Left renal cortex interstitium (tissue), 4 donors: ENCODE data around the gene PRR5L. TPM values are rescaled to one million over a fixed set of nuclear protein-coding genes. Genes with fewer than 3 reads are reported as not detected.

Source experiments
- DNase-seq, 4 donors: peaks; one replicate each; pipeline ENCODE4 v3.0.0-alpha.2; 2013; ENCODE audit warnings: low read depth in 4 of 4, low spot score in 2 of 4, missing footprints in 1 of 4
- polyA plus RNA-seq, 4 donors: library from polyadenylated mRNA; unstranded; fragments of 120-200 nt; gene quantifications; one replicate each; pipeline ENCODE4 v1.2.1, GENCODE V29; 2013; ENCODE audit not compliant: insufficient read length in 4 of 4

The PRR5L gene
- polyA plus RNA-seq, 4 donors = 16.0 to 24.4 (median 16.5) TPM

- DNase-seq = no peak
These were observed 58.3 kb downstream of the PRR5L start for GRCh38 chr11:36354221-36355003.

GRCh38 chr11:36356201-36356600, 60.1 kb downstream of the PRR5L start:
- DNase-seq = no peak

- DNase-seq = no peak
These were observed 61.7 kb downstream of the PRR5L start for GRCh38 chr11:36357831-36358230.

- DNase-seq = no peak
These were observed 62.3 kb downstream of the PRR5L start for GRCh38 chr11:36358436-36358835.

- no peak for DNase-seq
These were observed 64.2 kb downstream of the PRR5L start for GRCh38 chr11:36360318-36360717.

- DNase-seq = no peak
These were observed 64.8 kb downstream of the PRR5L start for GRCh38 chr11:36360826-36361415.

- DNase-seq = no peak
These were observed 65.4 kb downstream of the PRR5L start for GRCh38 chr11:36361472-36361871.

GRCh38 chr11:36361901-36362391, 65.9 kb downstream of the PRR5L start:
- no peak for DNase-seq

GRCh38 chr11:36362902-36363301, 66.8 kb downstream of the PRR5L start:
- no peak for DNase-seq

GRCh38 chr11:36363361-36364268, 67.5 kb downstream of the PRR5L start:
- no peak for DNase-seq

- DNase-seq = no peak
These were observed 68.7 kb downstream of the PRR5L start for GRCh38 chr11:36364551-36365325.

- no peak for DNase-seq
These were observed 69.8 kb downstream of the PRR5L start for GRCh38 chr11:36365907-36366306.

GRCh38 chr11:36367806-36368680, 72.0 kb downstream of the PRR5L start:
- no peak for DNase-seq

GRCh38 chr11:36371181-36371580, 75.1 kb downstream of the PRR5L start:
- DNase-seq = no peak

- DNase-seq = no peak
These were observed 75.5 kb downstream of the PRR5L start for GRCh38 chr11:36371590-36371989.

GRCh38 chr11:36372101-36372771, 76.1 kb downstream of the PRR5L start:
- DNase-seq = no peak

- no peak for DNase-seq
These were observed 77.2 kb downstream of the PRR5L start for GRCh38 chr11:36373016-36374010.

GRCh38 chr11:36374726-36375125, 78.6 kb downstream of the PRR5L start:
- no peak for DNase-seq
